SK-N-MC (cell line): ENCODE data around the gene RABGGTA.

Experiments
- EZH2 ChIP-seq: fragments of 200-600 bp; sonication (generic); IDR thresholded peaks from one replicate; pipeline ENCODE4 v1.6.1; 2017; ENCODE audit warnings: antibody characterized with exemption
- FOXP2 ChIP-seq: optimal IDR thresholded peaks from 2 replicates; pipeline ENCODE3; 2011; ENCODE audit warnings: mild to moderate bottlenecking, moderate library complexity; ENCODE audit not compliant: insufficient read depth; ENCODE audit errors: extremely low read length, control extremely low read depth
- POLR2AphosphoS5 ChIP-seq: IDR thresholded peaks from 2 replicates; pipeline ENCODE4 v1.6.1; 2012; ENCODE audit warnings: mild to moderate bottlenecking, low read depth, low read length, borderline replicate concordance

DNA sequence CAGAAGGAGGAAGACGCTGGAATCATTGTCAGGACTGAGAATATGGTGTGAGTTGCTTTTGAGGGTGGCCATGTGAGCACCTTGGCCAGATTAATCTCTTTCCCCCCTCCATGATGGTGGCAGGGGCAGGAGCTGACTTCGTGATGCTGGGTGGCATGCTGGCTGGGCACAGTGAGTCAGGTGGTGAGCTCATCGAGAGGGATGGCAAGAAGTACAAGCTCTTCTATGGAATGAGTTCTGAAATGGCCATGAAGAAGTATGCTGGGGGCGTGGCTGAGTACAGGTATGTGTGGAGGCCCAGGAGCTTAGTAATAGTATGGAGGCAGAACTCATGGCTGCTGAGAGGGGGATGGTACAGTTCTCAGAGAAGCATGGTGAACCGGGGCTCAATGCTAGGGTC is 33.3 kb downstream of the RABGGTA start:
- TF ChIP-seq POLR2AphosphoS5 (no peak), EZH2 (no peak), FOXP2 (no peak)
